IMR-90 (cell line): ENCODE data around the gene TGDS. TPM values are rescaled to one million over a fixed set of nuclear protein-coding genes. Genes with fewer than 3 reads are reported as not detected.

Experiments used
- polyA plus RNA-seq, 3 experiments: library from polyadenylated mRNA; depleted of rRNA; stranded (reverse); fragments of >200 nt; gene quantifications; 2 replicates each; pipeline ENCODE4 v1.2.3, GENCODE V29; 2012; ENCODE audit warnings: low replicate concordance in 1 of 3
- total RNA-seq: library from RNA; depleted of rRNA; stranded (reverse); fragments of >200 nt; gene quantifications from 2 replicates; pipeline ENCODE4 v1.2.3, GENCODE V29; 2012; rRNA removed

TGDS gene
- total and polyA plus RNA-seq, 2 of the 4 experiments (the other 2 are of a cell fraction): 9.6 to 15.6 TPM

Other genes starting within 250 kb of the TGDS start
- gene DCT, start 116.5 kb downstream of the TGDS start, total RNA-seq: not detected in 2 replicates
- gene DCT, start 116.5 kb downstream of the TGDS start, polyA plus RNA-seq (2012; rRNA removed): not detected in 2 replicates
- 10.8 and 14.2 TPM in 2 replicates for gene GPR180, start 5.7 kb upstream of the TGDS start, total RNA-seq
- gene GPR180, start 5.7 kb upstream of the TGDS start, polyA plus RNA-seq (2012; rRNA removed): 2.4 and 2.8 TPM in 2 replicates
- not detected in 2 replicates for gene SOX21, start 116.4 kb upstream of the TGDS start, total RNA-seq
- not detected in 2 replicates for gene SOX21, start 116.4 kb upstream of the TGDS start, polyA plus RNA-seq (2012; rRNA removed)